ENCODE results near the gene ABHD15. TPM values are rescaled to one million over a fixed set of nuclear protein-coding genes. Genes with fewer than 3 reads are reported as not detected.

Gene ABHD15
- total RNA-seq, 1 donor from 2014 or later, result 6.3 TPM

- H3K27me3 ChIP-seq (ENCODE audit: control insufficient read depth, insufficient read depth, low read length), result no peaks in the 10 kb centered on the region
- no peak for DNase-seq (ENCODE audit: low read depth)
- TF ChIP-seq, protein P1, sequence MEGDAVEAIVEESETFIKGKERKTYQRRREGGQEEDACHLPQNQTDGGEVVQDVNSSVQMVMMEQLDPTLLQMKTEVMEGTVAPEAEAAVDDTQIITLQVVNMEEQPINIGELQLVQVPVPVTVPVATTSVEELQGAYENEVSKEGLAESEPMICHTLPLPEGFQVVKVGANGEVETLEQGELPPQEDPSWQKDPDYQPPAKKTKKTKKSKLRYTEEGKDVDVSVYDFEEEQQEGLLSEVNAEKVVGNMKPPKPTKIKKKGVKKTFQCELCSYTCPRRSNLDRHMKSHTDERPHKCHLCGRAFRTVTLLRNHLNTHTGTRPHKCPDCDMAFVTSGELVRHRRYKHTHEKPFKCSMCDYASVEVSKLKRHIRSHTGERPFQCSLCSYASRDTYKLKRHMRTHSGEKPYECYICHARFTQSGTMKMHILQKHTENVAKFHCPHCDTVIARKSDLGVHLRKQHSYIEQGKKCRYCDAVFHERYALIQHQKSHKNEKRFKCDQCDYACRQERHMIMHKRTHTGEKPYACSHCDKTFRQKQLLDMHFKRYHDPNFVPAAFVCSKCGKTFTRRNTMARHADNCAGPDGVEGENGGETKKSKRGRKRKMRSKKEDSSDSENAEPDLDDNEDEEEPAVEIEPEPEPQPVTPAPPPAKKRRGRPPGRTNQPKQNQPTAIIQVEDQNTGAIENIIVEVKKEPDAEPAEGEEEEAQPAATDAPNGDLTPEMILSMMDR (IDR thresholded peaks at IDR 0.05; ENCODE audit: insufficient read depth, low read length, severe bottlenecking), result no peak
- peak within 1 kb of the TSS; percentile 48 for H3K4me3 ChIP-seq (ENCODE audit: low read depth, low read length)
- FAIRE-seq, result no peak
- no peaks in the 10 kb centered on the region for H3K36me3 ChIP-seq (ENCODE audit: control insufficient read depth, insufficient read depth, low read length)
Measured at GRCh38 chr17:29592850-29593551, 26.2 kb upstream of the ABHD15 start, which contains the start of gene ANKRD13B. Gene ANKRD13B, plus strand, starts transcription at chr17:29593132. Its CDS starts 490 bp downstream, at chr17:29593622.

DNA sequence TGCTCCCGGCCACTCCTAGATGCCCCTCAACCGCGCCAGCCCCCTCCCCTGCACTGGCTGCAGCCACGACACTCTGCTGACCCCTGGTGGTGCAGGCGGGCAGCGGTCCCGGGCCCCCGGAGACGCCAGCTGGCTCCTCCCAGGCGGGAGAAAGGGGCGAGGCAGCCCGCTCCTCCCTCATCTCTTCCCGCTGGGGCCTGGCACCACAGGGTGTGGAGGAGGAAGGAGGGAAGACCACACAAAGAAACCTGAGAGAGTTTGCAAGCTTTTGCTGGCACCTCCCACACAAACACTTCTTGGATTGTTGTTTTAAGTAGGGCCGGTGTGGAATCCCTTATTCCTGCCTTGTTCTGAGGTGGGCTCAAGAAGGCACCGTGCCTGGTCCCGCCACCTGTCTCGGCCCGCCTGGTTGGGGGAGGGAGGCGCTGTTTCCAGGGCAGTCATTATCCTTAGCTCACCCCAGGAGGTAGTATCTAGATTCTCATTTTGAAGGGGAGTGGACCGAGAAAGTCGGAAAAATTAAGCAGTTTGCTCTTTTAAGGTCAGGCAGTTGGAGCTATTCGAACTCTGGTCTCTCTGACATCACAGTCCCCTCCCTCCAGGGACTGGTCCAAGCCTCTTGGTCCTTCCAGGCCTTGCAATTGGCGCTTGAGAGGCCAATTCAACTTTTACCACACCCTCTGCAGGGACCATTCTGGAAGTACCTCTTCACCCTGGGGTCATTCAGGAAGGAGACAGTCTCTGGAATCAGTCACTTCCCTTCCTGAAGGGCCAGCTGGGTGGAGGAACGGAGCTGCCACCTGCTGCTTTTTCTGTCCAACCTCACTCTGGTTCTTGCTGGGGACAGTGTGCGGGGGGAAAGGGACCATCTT lies 25.1 kb upstream of the ABHD15 start:
- H3K27me3 ChIP-seq (ENCODE audit: control insufficient read depth, insufficient read depth, low read length), result no peaks in the 10 kb centered on the region
- H3K4me3 ChIP-seq (ENCODE audit: low read depth, low read length), result no peak overlapping the region
- no peaks in the 10 kb centered on the region for H3K36me3 ChIP-seq (ENCODE audit: control insufficient read depth, insufficient read depth, low read length)
- TF ChIP-seq, protein P1 (IDR thresholded peaks at IDR 0.05; ENCODE audit: insufficient read depth, low read length, severe bottlenecking), result peak; percentile 90
- DNase-seq (ENCODE audit: low read depth) (peak; percentile 44), FAIRE-seq (no peak)

DNA sequence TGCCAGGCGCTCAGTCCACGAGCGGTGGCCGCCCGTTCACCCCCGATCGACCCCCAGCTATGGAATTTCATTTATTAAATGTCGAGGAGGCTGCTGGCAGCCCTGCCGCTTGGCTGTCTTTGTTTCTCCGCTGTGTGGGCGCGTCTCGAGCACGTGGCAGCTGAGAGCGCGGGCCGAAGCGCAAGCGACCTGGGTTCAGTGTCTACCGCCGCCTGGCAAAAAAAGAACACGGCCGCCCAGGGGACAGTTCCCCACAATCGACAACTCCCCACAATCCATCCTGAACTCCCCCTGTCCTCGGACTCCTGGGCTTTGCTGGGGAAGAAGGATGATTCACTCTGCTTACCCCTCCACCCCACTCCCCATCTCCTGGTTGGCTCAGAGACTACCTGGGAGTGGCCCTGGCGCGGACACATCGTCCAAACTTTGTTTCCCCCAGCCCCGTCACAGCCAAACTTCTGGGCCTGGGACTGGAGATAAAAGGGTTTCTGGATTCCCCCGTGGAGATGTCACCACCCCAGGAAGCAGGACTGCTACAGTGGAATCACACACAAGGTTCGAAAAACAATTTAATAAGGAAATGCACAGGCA lies 24.4 kb upstream of the ABHD15 start:
- FAIRE-seq (no peak), DNase-seq (ENCODE audit: low read depth) (peak; percentile 48)
- H3K4me3 ChIP-seq (ENCODE audit: low read depth, low read length), result no peak overlapping the region
- no peaks in the 10 kb centered on the region for H3K27me3 ChIP-seq (ENCODE audit: control insufficient read depth, insufficient read depth, low read length)
- H3K36me3 ChIP-seq (ENCODE audit: control insufficient read depth, insufficient read depth, low read length), result no peaks in the 10 kb centered on the region
- TF ChIP-seq, protein P1 (IDR thresholded peaks at IDR 0.05; ENCODE audit: insufficient read depth, low read length, severe bottlenecking), result no peak

DNA sequence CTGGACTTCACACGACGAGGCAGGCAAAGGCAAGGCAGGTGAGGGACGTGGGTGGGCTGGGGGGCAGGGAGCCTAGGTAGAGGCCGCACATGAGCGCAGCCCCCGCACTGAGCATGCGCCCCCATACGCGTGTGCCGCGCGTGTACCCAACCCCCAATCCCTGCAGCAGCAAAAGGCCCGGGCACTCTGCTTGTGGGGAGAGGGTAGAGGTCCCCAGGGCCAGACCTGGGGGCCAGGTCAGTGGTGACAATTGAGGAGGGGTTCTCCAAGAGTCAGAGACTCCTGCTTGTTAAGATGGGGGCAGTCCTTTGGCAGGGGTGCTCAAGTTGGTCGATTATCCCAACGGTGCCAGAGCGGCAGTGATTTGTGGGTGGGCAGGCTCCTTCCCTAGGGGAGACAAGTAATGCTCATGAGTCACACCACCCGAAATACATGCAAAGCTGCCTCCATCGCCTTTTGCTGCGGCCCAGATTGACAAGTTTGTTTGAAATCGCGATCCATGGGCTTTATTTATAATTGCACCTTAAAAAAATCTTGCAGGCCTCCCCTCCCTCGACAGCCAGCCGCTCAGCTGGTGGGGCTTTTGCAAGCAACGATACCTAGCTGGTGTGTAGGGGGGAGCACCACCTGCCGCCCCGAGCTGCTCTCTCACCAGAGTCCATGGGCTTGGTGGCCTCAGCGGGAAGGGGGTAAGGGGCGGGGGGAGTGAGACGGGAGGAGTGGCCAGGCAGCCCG lies 23.7 kb upstream of the ABHD15 start:
- H3K4me3 ChIP-seq (ENCODE audit: low read depth, low read length), result peak overlapping the region; percentile 42
- TF ChIP-seq, protein P1 (IDR thresholded peaks at IDR 0.05; ENCODE audit: insufficient read depth, low read length, severe bottlenecking), result no peak
- no peaks in the 10 kb centered on the region for H3K36me3 ChIP-seq (ENCODE audit: control insufficient read depth, insufficient read depth, low read length)
- no peak for FAIRE-seq
- H3K27me3 ChIP-seq (ENCODE audit: control insufficient read depth, insufficient read depth, low read length), result no peaks in the 10 kb centered on the region
- peak; percentile 59 for DNase-seq (ENCODE audit: low read depth)

DNA sequence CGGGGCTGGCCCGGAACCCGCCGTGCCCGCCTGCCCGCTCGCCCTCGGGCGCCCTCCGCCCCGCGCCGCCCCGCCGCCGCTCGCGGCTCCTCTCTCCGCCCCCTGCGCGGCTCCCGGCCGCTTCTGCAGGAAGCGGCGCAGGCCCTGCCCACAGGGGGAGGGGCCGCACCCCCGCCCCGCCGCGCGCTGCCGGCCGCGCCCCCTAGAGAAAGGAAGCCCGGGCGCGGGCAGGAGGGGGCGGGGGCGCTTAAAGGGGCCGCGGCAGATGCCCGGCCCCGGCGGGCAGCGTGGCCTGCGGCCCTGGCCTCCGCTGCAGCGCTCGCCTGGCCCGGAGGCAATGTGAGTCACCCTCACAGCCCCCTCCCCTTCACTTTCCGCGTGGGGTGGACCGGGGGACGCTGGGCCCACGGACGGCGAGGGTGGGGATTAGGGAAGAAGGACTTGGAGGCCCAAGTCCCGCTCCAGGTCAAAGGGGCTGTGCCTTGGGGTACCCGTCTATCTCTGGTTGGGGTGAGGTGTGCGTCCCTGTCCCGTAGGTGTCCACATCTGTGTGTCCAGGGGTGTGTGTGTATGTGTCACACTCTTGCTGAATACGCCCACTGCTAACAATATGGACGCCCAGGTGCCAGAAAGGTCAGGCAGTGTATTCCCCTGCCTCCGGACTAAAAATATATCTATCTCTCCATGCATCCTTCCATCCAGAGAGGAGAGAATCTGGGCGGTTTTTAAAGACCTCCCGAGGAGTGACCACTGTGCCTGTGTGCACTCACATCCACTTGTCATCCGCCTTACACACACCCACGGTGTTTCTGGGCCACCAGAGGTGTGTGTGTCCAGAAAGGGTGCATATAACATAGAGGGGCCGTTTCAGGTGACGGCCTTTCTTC lies 22.9 kb upstream of the ABHD15 start, which contains the start of gene GIT1:
Gene GIT1, minus strand, starts transcription at position 125 of the 887 bp plus-strand sequence. CDS start 270 bp downstream, outside the sequence.
- DNase-seq (ENCODE audit: low read depth) (peak; percentile 59), FAIRE-seq (no peak)
- H3K27me3 ChIP-seq (ENCODE audit: control insufficient read depth, insufficient read depth, low read length), result no peaks in the 10 kb centered on the region
- H3K4me3 ChIP-seq (ENCODE audit: low read depth, low read length), result peak within 1 kb of the TSS; percentile 76
- H3K36me3 ChIP-seq (ENCODE audit: control insufficient read depth, insufficient read depth, low read length), result no peaks in the 10 kb centered on the region
- TF ChIP-seq, protein P1 (IDR thresholded peaks at IDR 0.05; ENCODE audit: insufficient read depth, low read length, severe bottlenecking), result no peak

Measured in bronchial epithelial cell (primary cell).